Esophagus (tissue), 2 donors: ENCODE results near the gene AXIN2. TPM values are rescaled to one million over a fixed set of nuclear protein-coding genes. Genes with fewer than 3 reads are reported as not detected.
A peak's percentile ranks its signal among the peaks of the same experiment; 100 is the strongest.

Source experiments
- H3K27ac ChIP-seq, 2 donors: one replicate each; pipeline ENCODE4 v1.5.1; 2013; ENCODE audit warnings: low read depth in 2 of 2, mild to moderate bottlenecking in 2 of 2, inconsistent platforms in 1 of 2, low read length in 1 of 2, moderate library complexity in 1 of 2
- H3K27me3 ChIP-seq, 2 donors: one replicate each; pipeline ENCODE4 v1.6.1; 2013; ENCODE audit warnings: low read length in 2 of 2, control low read depth in 1 of 2, mild to moderate bottlenecking in 1 of 2; ENCODE audit not compliant: insufficient read depth in 2 of 2, control insufficient read depth in 1 of 2
- H3K36me3 ChIP-seq, 2 donors: one replicate each; pipeline ENCODE4 v1.6.1; 2013; ENCODE audit warnings: low read length in 1 of 2; ENCODE audit not compliant: control insufficient read depth in 2 of 2, insufficient read depth in 2 of 2
- H3K4me1 ChIP-seq, 2 donors: one replicate each; pipeline ENCODE4 v1.6.1; 2013; ENCODE audit warnings: low read length in 1 of 2; ENCODE audit not compliant: control insufficient read depth in 2 of 2, insufficient read depth in 2 of 2
- H3K4me3 ChIP-seq, 2 donors: one replicate each; pipeline ENCODE4 v1.5.1; 2013; ENCODE audit warnings: low read length in 2 of 2, mild to moderate bottlenecking in 2 of 2, low read depth in 1 of 2, moderate library complexity in 1 of 2
- H3K9me3 ChIP-seq, 2 donors: one replicate each; pipeline ENCODE4 v1.6.1; 2013; ENCODE audit warnings: mild to moderate bottlenecking in 2 of 2, low read depth in 1 of 2, low read length in 1 of 2, moderate library complexity in 1 of 2; ENCODE audit not compliant: control insufficient read depth in 2 of 2, insufficient read depth in 1 of 2
- WGBS, 2 donors: extraction: QIAGEN DNeasy Blood & Tissue Kit; methylation state at CpG; one replicate each; pipeline ENCODE4 v1.1.7; 2013; 5-methylcytosine and 5-hydroxymethylcytosine counted together
- polyA plus RNA-seq, 2 donors: library from polyadenylated mRNA; stranded (reverse); fragments of 200-250 nt; gene quantifications; one replicate each; pipeline ENCODE4 v1.2.3, GENCODE V29; 2013
- donor health status: healthy with polysubstance abuse.
- donor health status: Bipolar disorder and iron deficiency.

Gene AXIN2
- polyA plus RNA-seq, 2 donors = 1.8 to 2.7 TPM

GRCh38 chr17:65523411-65523810 is 38.0 kb downstream of the AXIN2 start:
- WGBS, 2 donors = 66 to 76% methylated on average over 1 of the region's 1 CpG
- H3K4me1 ChIP-seq = no peaks in the 10 kb centered on the region
- H3K4me3 ChIP-seq = no peak overlapping the region
- no peaks in the 10 kb centered on the region for H3K9me3 ChIP-seq
- no peak overlapping the region for H3K27ac ChIP-seq
- H3K36me3 ChIP-seq = no peaks in the 10 kb centered on the region
- H3K27me3 ChIP-seq = no peaks in the 10 kb centered on the region

DNA sequence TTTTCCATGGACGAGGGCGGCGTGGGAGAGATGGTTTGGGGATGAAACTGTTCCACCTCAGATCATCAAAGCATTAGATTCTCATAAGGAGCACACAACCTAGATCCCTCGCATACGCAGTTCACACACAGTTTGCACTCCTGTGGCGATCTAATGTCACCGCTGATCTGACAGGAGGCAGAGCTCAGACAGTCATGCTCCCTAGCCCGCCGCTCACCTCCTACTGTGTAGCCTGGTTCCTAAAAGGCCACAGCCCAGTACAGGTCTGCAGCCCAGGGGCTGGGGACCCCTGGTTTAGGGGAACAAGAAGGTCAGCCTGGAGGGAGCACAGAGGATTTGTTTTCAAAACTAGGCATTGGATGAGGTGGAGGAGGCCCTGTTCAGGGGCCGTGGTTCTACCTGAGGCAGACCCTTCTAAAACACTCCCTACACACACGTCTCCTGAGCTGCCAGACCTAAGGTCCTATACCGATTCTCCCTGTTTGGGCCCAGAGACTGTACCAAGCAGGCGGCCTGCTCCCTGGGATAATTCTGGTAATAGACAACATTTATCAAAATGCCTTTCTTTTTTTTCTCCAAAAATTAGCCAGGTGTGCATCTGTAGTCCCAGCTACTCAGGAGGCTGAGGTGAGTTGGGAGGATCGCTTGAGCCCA is 38.6 kb downstream of the AXIN2 start:
- Histone ChIP-seq H3K4me1 (no peaks in the 10 kb centered on the region), H3K4me3 (no peak overlapping the region), H3K27me3 (no peaks in the 10 kb centered on the region), H3K36me3 (no peaks in the 10 kb centered on the region), H3K9me3 (no peaks in the 10 kb centered on the region), H3K27ac (no peak overlapping the region)
- WGBS, 2 donors = 90 to 96% methylated on average over 14 of the region's 14 CpGs

- peaks cover 2 to 6% of the 10 kb centered on the region in 2 donors for H3K4me1 ChIP-seq
- WGBS, 2 donors = 48 to 77% methylated on average over 3 of the region's 3 CpGs
- H3K27me3 ChIP-seq = no peaks in the 10 kb centered on the region
- no peak overlapping the region for H3K4me3 ChIP-seq
- H3K36me3 ChIP-seq = no peaks in the 10 kb centered on the region
- H3K9me3 ChIP-seq = no peaks in the 10 kb centered on the region
- no peak overlapping the region for H3K27ac ChIP-seq
These were observed 42.0 kb downstream of the AXIN2 start for GRCh38 chr17:65519462-65519861.

DNA sequence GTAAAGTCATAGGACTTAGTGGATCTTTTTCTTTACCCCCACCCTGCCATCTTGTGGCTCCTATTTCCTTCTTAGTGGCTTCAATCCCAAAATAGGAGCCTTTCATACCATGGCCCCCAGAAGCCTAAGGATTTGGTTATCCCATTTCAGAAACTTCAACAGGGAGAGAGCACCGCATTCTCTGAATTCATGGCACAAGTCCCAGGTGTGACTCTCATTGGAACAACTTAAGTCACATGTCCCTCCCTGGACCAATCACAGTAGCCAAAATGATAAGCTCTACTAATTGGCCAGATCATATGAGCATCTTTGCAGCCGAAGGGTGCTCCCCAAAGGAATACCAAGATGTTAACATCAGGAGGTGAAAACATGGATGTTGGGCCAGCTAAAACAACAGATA is 43.2 kb downstream of the AXIN2 start:
- WGBS, 2 donors = 82 to 88% methylated on average over 2 of the region's 2 CpGs

GRCh38 chr17:65515959-65516948 is 45.2 kb downstream of the AXIN2 start:
- no peak overlapping the region for H3K4me3 ChIP-seq
- H3K9me3 ChIP-seq = no peaks in the 10 kb centered on the region
- H3K4me1 ChIP-seq = peaks cover 2 to 6% of the 10 kb centered on the region in 2 donors
- 31 to 48% methylated on average over 17 of the region's 17 CpGs for WGBS, 2 donors
- peak overlapping the region in 1 of 2 donors; percentile 38 for H3K27ac ChIP-seq
- H3K36me3 ChIP-seq = no peaks in the 10 kb centered on the region
- H3K27me3 ChIP-seq = no peaks in the 10 kb centered on the region

More for the DNA sequence above, 43.2 kb downstream of the AXIN2 start:
- Histone ChIP-seq H3K4me3 (no peak overlapping the region), H3K36me3 (no peaks in the 10 kb centered on the region), H3K9me3 (no peaks in the 10 kb centered on the region), H3K27me3 (no peaks in the 10 kb centered on the region), H3K27ac (no peak overlapping the region), H3K4me1 (peaks cover 2 to 6% of the 10 kb centered on the region in 2 donors)

DNA sequence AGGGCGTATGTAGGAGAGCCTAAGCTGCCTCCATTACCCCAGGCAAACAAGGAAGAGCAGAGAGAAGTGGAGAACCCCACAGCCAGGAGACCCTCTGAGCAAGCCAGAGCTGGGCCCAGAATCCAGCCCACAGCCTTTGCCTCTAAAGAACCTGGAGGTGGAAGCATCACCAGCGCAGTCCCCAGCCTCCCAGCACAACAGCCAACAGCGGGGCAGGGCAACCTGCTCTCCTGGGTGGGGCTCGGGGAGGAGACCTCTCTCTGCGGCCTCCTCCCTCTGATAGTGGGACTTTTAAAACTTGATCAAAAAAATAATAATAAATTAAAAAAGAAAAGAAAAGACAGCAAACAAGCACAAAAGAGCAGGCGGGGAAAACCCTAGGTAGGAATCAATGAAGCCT is 45.9 kb downstream of the AXIN2 start:
- Histone ChIP-seq H3K27me3 (no peaks in the 10 kb centered on the region), H3K4me3 (no peak overlapping the region), H3K9me3 (no peaks in the 10 kb centered on the region), H3K4me1 (peaks cover 2 to 6% of the 10 kb centered on the region in 2 donors), H3K36me3 (no peaks in the 10 kb centered on the region), H3K27ac (peak overlapping the region; percentile 43 to 65)
- 58 to 60% methylated on average over 6 of the region's 6 CpGs for WGBS, 2 donors

DNA sequence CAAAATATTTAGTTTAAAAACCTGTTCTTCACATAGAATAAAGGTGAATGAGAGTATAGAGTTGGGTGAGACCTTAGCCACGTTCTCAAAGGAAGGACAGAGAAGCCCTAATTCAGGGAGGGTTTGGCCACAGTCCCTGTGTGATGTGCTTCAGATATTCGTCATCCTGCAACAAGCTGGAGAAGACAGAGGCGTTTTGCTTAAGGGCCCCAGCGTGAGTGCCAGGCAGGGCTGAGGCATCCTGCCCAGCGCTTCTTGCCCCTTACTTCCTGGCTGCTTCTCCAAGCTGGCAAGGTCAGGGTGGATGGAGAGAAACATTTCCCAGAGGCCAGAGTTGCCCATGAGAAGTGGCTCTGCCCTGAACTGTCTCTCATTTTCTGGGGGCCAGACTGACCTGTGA is 46.9 kb downstream of the AXIN2 start:
- no peaks in the 10 kb centered on the region for H3K36me3 ChIP-seq
- WGBS, 2 donors = 27 to 50% methylated on average over 5 of the region's 5 CpGs
- H3K27me3 ChIP-seq = no peaks in the 10 kb centered on the region
- peak overlapping the region in 1 of 2 donors; percentile 14 for H3K27ac ChIP-seq
- no peaks in the 10 kb centered on the region for H3K9me3 ChIP-seq
- H3K4me1 ChIP-seq = peaks cover 2 to 6% of the 10 kb centered on the region in 2 donors
- H3K4me3 ChIP-seq = no peak overlapping the region

GRCh38 chr17:65514082-65514481 is 47.4 kb downstream of the AXIN2 start:
- Histone ChIP-seq H3K27ac (no peak overlapping the region), H3K36me3 (no peaks in the 10 kb centered on the region), H3K4me1 (peaks cover 2 to 6% of the 10 kb centered on the region in 2 donors), H3K9me3 (no peaks in the 10 kb centered on the region), H3K27me3 (no peaks in the 10 kb centered on the region), H3K4me3 (no peak overlapping the region)
- WGBS, 2 donors = 35 to 55% methylated on average over 8 of the region's 8 CpGs

DNA sequence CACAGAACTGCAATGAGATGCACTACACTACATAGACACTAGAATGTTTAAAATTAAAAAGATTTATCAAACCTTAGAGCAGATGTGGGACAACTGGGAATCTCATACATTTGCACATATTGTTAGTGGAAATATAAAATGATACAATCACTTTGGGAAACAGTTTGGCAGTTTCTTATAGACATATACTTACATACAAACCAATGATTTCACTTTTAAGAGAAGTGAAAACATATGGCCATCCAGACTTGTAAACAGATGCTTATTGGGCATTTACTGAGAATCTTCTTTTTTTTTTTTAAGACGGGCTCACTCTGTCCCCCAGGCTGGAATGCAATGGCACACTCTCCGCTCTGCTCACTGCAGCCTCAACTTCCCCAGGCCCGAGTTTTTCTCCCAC is 50.1 kb downstream of the AXIN2 start:
- 89 to 92% methylated on average over 3 of the region's 3 CpGs for WGBS, 2 donors
- Histone ChIP-seq H3K4me3 (no peak overlapping the region), H3K4me1 (peaks cover 2 to 4% of the 10 kb centered on the region in 2 donors), H3K36me3 (no peaks in the 10 kb centered on the region), H3K9me3 (no peaks in the 10 kb centered on the region), H3K27ac (no peak overlapping the region), H3K27me3 (no peaks in the 10 kb centered on the region)
